Stomach (tissue), 4 donors: ENCODE measurements around the gene ATP5MK.

Experiments used
- CTCF ChIP-seq, 7 experiments: fragments of 450-650 bp in 4 of 7; fragments of 200-600 bp in 3 of 7; sonication (generic) in 3 of 7; IDR thresholded peaks; one replicate each; pipeline ENCODE4 v1.5.1; 2016 to 2019; ENCODE audit warnings: antibody characterized with exemption in 7 of 7, control low read depth in 2 of 7, mild to moderate bottlenecking in 1 of 7
- EP300 ChIP-seq: sonication (generic); formaldehyde crosslinking; IDR thresholded peaks from one replicate; pipeline ENCODE4 v1.6.1; 2017; ENCODE audit warnings: antibody characterized with exemption
- POLR2A ChIP-seq, 4 donors: fragments of 450-650 bp; IDR thresholded peaks; one replicate each; pipeline ENCODE4 v1.6.1; 2016; ENCODE audit warnings: antibody characterized with exemption in 4 of 4, control low read depth in 2 of 4, mild to moderate bottlenecking in 1 of 4, moderate library complexity in 1 of 4
- POLR2AphosphoS5 ChIP-seq, 3 donors: sonication (generic); formaldehyde crosslinking; IDR thresholded peaks; one replicate each; pipeline ENCODE4 v1.6.1; 2016; ENCODE audit warnings: antibody characterized with exemption in 3 of 3

GRCh38 chr10:103415581-103415980, 19.3 kb upstream of the ATP5MK start:
- TF ChIP-seq CTCF (IDR thresholded peaks at IDR 0.05) = no peak
- TF ChIP-seq POLR2A (IDR thresholded peaks at IDR 0.05) = no peak
- no peak for TF ChIP-seq POLR2AphosphoS5 (IDR thresholded peaks at IDR 0.05)
- TF ChIP-seq EP300 = no peak
